H1 (cell line): Measurements from ENCODE around the gene CADPS. TPM values are rescaled to one million over a fixed set of nuclear protein-coding genes. Genes with fewer than 3 reads are reported as not detected.

Experiments used
- CTCF ChIA-PET: fragments of 300-600 bp; sonication (Branson Sonifier 250); formaldehyde crosslinking; loops from one replicate; lab custom pipeline; 2021; ENCODE audit not compliant: partially characterized antibody; lab: Charles Lee
- POLR2A ChIA-PET: fragments of 300-600 bp; sonication (Branson Sonifier 250); formaldehyde crosslinking; loops from one replicate; lab custom pipeline; 2021; ENCODE audit warnings: inconsistent platforms; ENCODE audit not compliant: partially characterized antibody; lab: Charles Lee
- DNase-seq, 2 experiments: peaks; one replicate each; pipeline versions ENCODE4 v3.0.0 to v3.0.0-alpha.2; 2010 to 2022; ENCODE audit warnings: low spot score in 2 of 2, low read depth in 1 of 2, mixed read lengths in 1 of 2
- FAIRE-seq: peaks from 2 replicates; lab custom pipeline; 2011; peaks lifted over from hg19 to GRCh38; lab: Jason Lieb, UNC
- H2AFZ ChIP-seq: 2 replicates; pipeline ENCODE4 v1.8.1; 2012; ENCODE audit warnings: low read length, inconsistent platforms
- H2AK5ac ChIP-seq: 2 replicates; pipeline ENCODE4 v1.6.1; 2013; ENCODE audit warnings: low read depth, low read length
- H2BK120ac ChIP-seq: replicated peaks from 2 replicates; pipeline ENCODE3; 2013; ENCODE audit warnings: low read depth, low read length, inconsistent platforms
- H2BK12ac ChIP-seq: 2 replicates; pipeline ENCODE4 v1.6.1; 2013; ENCODE audit warnings: low read depth, low read length
- H2BK15ac ChIP-seq: 2 replicates; pipeline ENCODE4 v1.6.1; 2013; ENCODE audit warnings: low read length
- H2BK20ac ChIP-seq: 2 replicates; pipeline ENCODE4 v1.6.1; 2013; ENCODE audit warnings: low read length
- H2BK5ac ChIP-seq: 2 replicates; pipeline ENCODE4 v1.6.1; 2013; ENCODE audit warnings: low read depth, low read length
- H3K14ac ChIP-seq: 2 replicates; pipeline ENCODE4 v1.6.1; 2013; ENCODE audit warnings: inconsistent platforms; ENCODE audit not compliant: insufficient read length
- H3K18ac ChIP-seq: 2 replicates; pipeline ENCODE4 v1.6.1; 2013; ENCODE audit warnings: low read length; ENCODE audit errors: extremely low read depth
- H3K23ac ChIP-seq: 2 replicates; pipeline ENCODE4 v1.6.1; 2013; ENCODE audit warnings: inconsistent platforms; ENCODE audit not compliant: insufficient read length
- H3K23me2 ChIP-seq: 2 replicates; pipeline ENCODE4 v1.6.1; 2013; ENCODE audit warnings: low read depth, low read length
- H3K27ac ChIP-seq: 2 replicates; pipeline ENCODE4 v1.6.1; 2011; ENCODE audit warnings: low read depth, low read length, inconsistent platforms
- H3K27me3 ChIP-seq, 4 experiments: replicated peaks in 1 of 4; 1 replicate in 1 of 4; 2 replicates in 3 of 4; pipeline versions ENCODE4 v1.6.1 to v1.8.1; 2011 to 2013; ENCODE audit warnings: low read length in 3 of 4, mild to moderate bottlenecking in 3 of 4, inconsistent platforms in 2 of 4, mixed read lengths in 2 of 4, moderate library complexity in 1 of 4; ENCODE audit not compliant: control insufficient read depth in 3 of 4, insufficient read depth in 3 of 4; ENCODE audit errors: extremely low read depth in 1 of 4
- H3K36me3 ChIP-seq, 4 experiments: 2 replicates each; pipeline versions ENCODE4 v1.6.1 to v1.8.1; 2011 to 2013; ENCODE audit warnings: mild to moderate bottlenecking in 4 of 4, low read length in 3 of 4, moderate library complexity in 2 of 4, control low read depth in 1 of 4, inconsistent platforms in 1 of 4; ENCODE audit not compliant: insufficient read depth in 4 of 4, control insufficient read depth in 2 of 4
- H3K4ac ChIP-seq: replicated peaks from 2 replicates; pipeline ENCODE3; 2013; ENCODE audit warnings: low read length, low read depth, mixed read lengths, inconsistent platforms; ENCODE audit not compliant: insufficient read length
- H3K4me1 ChIP-seq, 4 experiments: replicated peaks in 1 of 4; 1 replicate in 1 of 4; 2 replicates in 3 of 4; pipeline versions ENCODE4 v1.6.1 to v1.8.1; 2011 to 2013; ENCODE audit warnings: low read length in 3 of 4, inconsistent platforms in 2 of 4, mixed read lengths in 1 of 4; ENCODE audit not compliant: insufficient read depth in 4 of 4, control insufficient read depth in 3 of 4
- H3K4me2 ChIP-seq, 2 experiments: 2 replicates each; pipeline versions ENCODE4 v1.6.1 to v1.8.1; 2011 to 2013; ENCODE audit warnings: low read depth in 2 of 2, low read length in 2 of 2, control low read depth in 1 of 2, inconsistent platforms in 1 of 2, mild to moderate bottlenecking in 1 of 2; ENCODE audit not compliant: insufficient read depth in 1 of 2
- H3K4me3 ChIP-seq, 4 experiments: fragments of 200-600, 300-600 bp in 1 of 4; sonication (generic), shearing (Covaris generic), sonication (Bioruptor Twin) in 1 of 4; 2 replicates each; pipeline versions ENCODE4 v1.5.1 to v1.8.1; 2011 to 2016; ENCODE audit warnings: low read length in 4 of 4, low read depth in 3 of 4, control low read depth in 2 of 4, inconsistent platforms in 2 of 4, mild to moderate bottlenecking in 2 of 4, mixed read lengths in 1 of 4, moderate library complexity in 1 of 4; ENCODE audit not compliant: insufficient read depth in 2 of 4; ENCODE audit errors: extremely low read depth in 1 of 4
- H3K56ac ChIP-seq: replicated peaks from 2 replicates; pipeline ENCODE3; 2013; ENCODE audit warnings: low read depth, mild to moderate bottlenecking, mixed read lengths, low read length, inconsistent platforms; ENCODE audit not compliant: insufficient read length
- H3K79me1 ChIP-seq: 2 replicates; pipeline ENCODE4 v1.6.1; 2013; ENCODE audit warnings: low read depth, low read length, control low read depth
- H3K79me2 ChIP-seq, 2 experiments: 2 replicates each; pipeline versions ENCODE4 v1.6.1 to v1.8.1; 2012 to 2013; ENCODE audit warnings: low read length in 2 of 2, mild to moderate bottlenecking in 2 of 2, inconsistent platforms in 1 of 2; ENCODE audit not compliant: insufficient read depth in 2 of 2, control insufficient read depth in 1 of 2
- H3K9ac ChIP-seq, 4 experiments: replicated peaks in 1 of 4; 1 replicate in 1 of 4; 2 replicates in 3 of 4; pipeline versions ENCODE4 v1.6.1 to v1.8.1; 2011 to 2013; ENCODE audit warnings: low read depth in 3 of 4, low read length in 3 of 4, control low read depth in 2 of 4, mild to moderate bottlenecking in 2 of 4, moderate library complexity in 2 of 4, inconsistent platforms in 1 of 4; ENCODE audit errors: extremely low read depth in 1 of 4
- H3K9me3 ChIP-seq, 2 experiments: 2 replicates each; pipeline versions ENCODE4 v1.6.1 to v1.8.1; 2012 to 2013; ENCODE audit warnings: mild to moderate bottlenecking in 2 of 2, moderate library complexity in 2 of 2, control low read depth in 1 of 2, inconsistent platforms in 1 of 2, low read depth in 1 of 2, low read length in 1 of 2, mixed read lengths in 1 of 2; ENCODE audit not compliant: insufficient read depth in 2 of 2
- H4K20me1 ChIP-seq, 2 experiments: replicated peaks in 1 of 2; 2 replicates each; pipeline versions ENCODE3 to v1.8.1; 2011 to 2013; ENCODE audit warnings: inconsistent platforms in 2 of 2, low read length in 2 of 2, mild to moderate bottlenecking in 1 of 2; ENCODE audit not compliant: insufficient read depth in 2 of 2, control insufficient read depth in 1 of 2
- H4K5ac ChIP-seq: 2 replicates; pipeline ENCODE4 v1.6.1; 2013; ENCODE audit warnings: low read length, low read depth, mixed read lengths, inconsistent platforms; ENCODE audit not compliant: insufficient read length
- H4K8ac ChIP-seq: 2 replicates; pipeline ENCODE4 v1.8.0; 2013; ENCODE audit warnings: mild to moderate bottlenecking, moderate library complexity, low read length, inconsistent platforms; ENCODE audit not compliant: insufficient read depth; ENCODE audit errors: extremely low read depth
- H4K91ac ChIP-seq: replicated peaks from 2 replicates; pipeline ENCODE3; 2013; ENCODE audit warnings: low read length, mixed read lengths, inconsistent platforms; ENCODE audit not compliant: insufficient read length
- BACH1 ChIP-seq: IDR thresholded peaks from 2 replicates; pipeline ENCODE4 v1.6.1; 2012; ENCODE audit warnings: low read length, improper control_type of control experiment
- CREB1 ChIP-seq: IDR thresholded peaks from 2 replicates; pipeline ENCODE4 v1.6.1; 2012; ENCODE audit warnings: inconsistent platforms
- CTBP2 ChIP-seq: IDR thresholded peaks from 2 replicates; pipeline ENCODE4 v1.7.0; 2011; ENCODE audit warnings: borderline replicate concordance, mild to moderate bottlenecking, moderate library complexity, mixed read lengths, low read length; ENCODE audit not compliant: insufficient read depth, insufficient read length
- CTCF ChIP-seq, 3 experiments: IDR thresholded peaks; 1 replicate in 2 of 3; 2 replicates in 1 of 3; pipeline versions ENCODE4 v1.5.1 to v1.6.1; 2011; ENCODE audit warnings: low read length in 3 of 3, mild to moderate bottlenecking in 3 of 3, inconsistent platforms in 2 of 3, low read depth in 1 of 3, moderate library complexity in 1 of 3; ENCODE audit not compliant: insufficient read depth in 1 of 3; ENCODE audit errors: control extremely low read depth in 1 of 3
- E2F6 ChIP-seq: IDR thresholded peaks from 2 replicates; pipeline ENCODE4 v1.6.1; 2012; ENCODE audit warnings: inconsistent platforms
- EZH2 ChIP-seq: fragments of 200-600 bp; sonication (generic); IDR thresholded peaks from 2 replicates; pipeline ENCODE4 v1.7.1; 2012; ENCODE audit warnings: low read depth, mild to moderate bottlenecking, moderate library complexity, low read length, inconsistent platforms; ENCODE audit not compliant: severe bottlenecking
- JUND ChIP-seq: IDR thresholded peaks from 2 replicates; pipeline ENCODE4 v1.6.1; 2011; ENCODE audit warnings: mild to moderate bottlenecking, improper control_type of control experiment, low read length
- POLR2A ChIP-seq, 2 experiments: IDR thresholded peaks; 1 replicate in 1 of 2; 2 replicates in 1 of 2; pipeline ENCODE4 v1.6.1; 2011; ENCODE audit warnings: low read depth in 2 of 2, low read length in 2 of 2, mild to moderate bottlenecking in 2 of 2; ENCODE audit errors: control extremely low read depth in 1 of 2
- POLR2AphosphoS5 ChIP-seq: IDR thresholded peaks from 2 replicates; pipeline ENCODE4 v1.6.1; 2011; ENCODE audit warnings: low read depth, low read length
- RFX5 ChIP-seq: IDR thresholded peaks from 2 replicates; pipeline ENCODE4 v1.6.1; 2011; ENCODE audit warnings: low read depth, low read length, improper control_type of control experiment, borderline replicate concordance
- SIRT6 ChIP-seq: IDR thresholded peaks from one replicate; pipeline ENCODE4 v1.7.1; 2012; ENCODE audit warnings: low read length, inconsistent platforms
- SP1 ChIP-seq: IDR thresholded peaks from 2 replicates; pipeline ENCODE4 v1.6.1; 2011; ENCODE audit warnings: low read depth, low read length
- SP4 ChIP-seq: IDR thresholded peaks from 2 replicates; pipeline ENCODE4 v1.6.1; 2012; ENCODE audit warnings: low read length, inconsistent platforms
- SUZ12 ChIP-seq: fragments of 200-600 bp; sonication (generic); IDR thresholded peaks from 2 replicates; pipeline ENCODE4 v1.6.1; 2012; ENCODE audit warnings: mild to moderate bottlenecking, inconsistent platforms, low read length, moderate library complexity, mixed read lengths
- polyA plus RNA-seq, 7 experiments: library from polyadenylated mRNA; depleted of rRNA in 3 of 7; stranded (reverse) in 5 of 7; unstranded in 2 of 7; fragments of >200 nt in 5 of 7; fragments of 200-250 nt in 2 of 7; gene quantifications; 1 replicate in 5 of 7; 2 replicates in 1 of 7; 4 replicates in 1 of 7; pipeline versions ENCODE4 v1.2.1 to v1.2.3, GENCODE V29; 2011 to 2013; ENCODE audit warnings: missing spikeins in 2 of 7, mixed read lengths in 2 of 7
- total RNA-seq: library from RNA; stranded (reverse); fragmentation: NEBNext Ultra II Directional; extraction: Animal tissue kit (Norgen Biotek cat#: 25700); gene quantifications from 2 replicates; pipeline ENCODE4 v1.2.1, GENCODE V29; 2021

The CADPS gene
- total and polyA plus RNA-seq, 2 of the 8 experiments (the other 6 are each of a cell fraction or from before 2014, with no cell fraction given), result 7.1 to 10.2 TPM

GRCh38 chr3:62569609-62570008 lies 305.6 kb downstream of the CADPS start:
- Histone ChIP-seq H3K18ac (no peak overlapping the region), H4K8ac (no peak overlapping the region), H4K91ac (no peak overlapping the region), H4K20me1 (no peaks in the 10 kb centered on the region), H3K9ac (no peak overlapping the region), H2BK120ac (no peak overlapping the region), H3K79me1 (no peaks in the 10 kb centered on the region), H4K5ac (no peak overlapping the region), H3K9me3 (no peaks in the 10 kb centered on the region), H2BK20ac (no peak overlapping the region), H3K56ac (no peak overlapping the region), H3K4ac (no peak overlapping the region), H2BK15ac (no peak overlapping the region), H3K27me3 (no peaks in the 10 kb centered on the region; a peak in 2 of 7 replicates), H3K23me2 (no peaks in the 10 kb centered on the region), H3K36me3 (no peaks in the 10 kb centered on the region), H2AK5ac (no peak overlapping the region), H3K4me3 (no peak overlapping the region), H2BK12ac (no peak overlapping the region), H3K27ac (no peak overlapping the region), H2AFZ (no peak overlapping the region), H3K23ac (no peak overlapping the region), H3K14ac (no peak overlapping the region), H2BK5ac (no peak overlapping the region), H3K4me1 (no peaks in the 10 kb centered on the region), H3K4me2 (no peak overlapping the region), H3K79me2 (no peaks in the 10 kb centered on the region)
- DNase-seq, result no peak
- CTCF ChIA-PET, result no interaction called here
- POLR2A ChIA-PET, result no interaction called here
- no peak for FAIRE-seq
- TF ChIP-seq SUZ12, result no peak
- TF ChIP-seq SIRT6, result no peak
- TF ChIP-seq CREB1, result no peak
- no peak for TF ChIP-seq EZH2
- TF ChIP-seq CTBP2, result no peak
- no peak for TF ChIP-seq JUND
- no peak for TF ChIP-seq POLR2A (IDR thresholded peaks at IDR 0.05; ENCODE audit: control extremely low read depth in 1 of 2, low read depth in 2 of 2, low read length in 2 of 2)
- no peak for TF ChIP-seq SP4
- no peak for TF ChIP-seq POLR2AphosphoS5
- no peak for TF ChIP-seq CTCF (IDR thresholded peaks at IDR 0.05; ENCODE audit: control extremely low read depth in 1 of 3, insufficient read depth in 1 of 3, low read depth in 1 of 3, low read length in 3 of 3)
- no peak for TF ChIP-seq BACH1
- TF ChIP-seq RFX5, result no peak
- TF ChIP-seq SP1, result no peak
- TF ChIP-seq E2F6, result no peak
